ENCODE measurements around the gene TUT1. TPM values are rescaled to one million over a fixed set of nuclear protein-coding genes. Genes with fewer than 3 reads are reported as not detected.

TUT1 gene
- total RNA-seq, 1 experiment from 2014 or later: 19.9 TPM

- H3K9me3 ChIP-seq (ENCODE audit: control insufficient read depth, insufficient read depth, low read depth, low read length): no peaks in the 10 kb centered on the region
- H3K27ac ChIP-seq (ENCODE audit: low read length): peak overlapping the region; percentile 94
- in situ Hi-C loops (cut with HindIII; ENCODE audit: low pct_unique_long_range_greater_than_20kb, low sequenced_read_pairs) (no loop called here), intact Hi-C loops (cut with micrococcal nuclease; ENCODE audit: unreplicated experiment) (no loop called here)
- peak overlapping the region in 1 of 2 experiments; percentile 15; a peak in 1 of 4 replicates for H3K4me3 ChIP-seq (ENCODE audit: low read depth in 2 of 2, low read length in 2 of 2)
- H3K4me1 ChIP-seq (ENCODE audit: control insufficient read depth, insufficient read depth, low read length): peaks cover 93% of the 10 kb centered on the region
- BruUV-seq (replicated peaks): no TSS peak
- ChIA-PET CTCF (interaction anchor here (0.8 to 3.0 kb wide), 3 partner anchors 14 to 162 kb away, joined by 4 to 14 read pairs (median 9); no protein-coding TSS in a partner anchor), POLR2A (interaction anchor here (0.6 to 1.5 kb wide), 3 partner anchors 9 to 13 kb away, joined by 4 to 7 read pairs (median 6); partner anchors contain the start of gene AHNAK)
- H3K27me3 ChIP-seq (ENCODE audit: control insufficient read depth, insufficient read depth, low read length): no peaks in the 10 kb centered on the region
- TF ChIP-seq TCF7L2 (IDR thresholded peaks at IDR 0.05; ENCODE audit: low read depth, low read length) (no peak), SIN3A (IDR thresholded peaks at IDR 0.05; ENCODE audit: borderline replicate concordance, insufficient read depth, low read depth, low read length) (no peak; the same call in none of the 2 replicates), POLR2AphosphoS5 (IDR thresholded peaks at IDR 0.05; ENCODE audit: low read depth, low read length) (peak; percentile 15; the same call in 1 of the 2 replicates)
- TF ChIP-seq, protein P1, sequence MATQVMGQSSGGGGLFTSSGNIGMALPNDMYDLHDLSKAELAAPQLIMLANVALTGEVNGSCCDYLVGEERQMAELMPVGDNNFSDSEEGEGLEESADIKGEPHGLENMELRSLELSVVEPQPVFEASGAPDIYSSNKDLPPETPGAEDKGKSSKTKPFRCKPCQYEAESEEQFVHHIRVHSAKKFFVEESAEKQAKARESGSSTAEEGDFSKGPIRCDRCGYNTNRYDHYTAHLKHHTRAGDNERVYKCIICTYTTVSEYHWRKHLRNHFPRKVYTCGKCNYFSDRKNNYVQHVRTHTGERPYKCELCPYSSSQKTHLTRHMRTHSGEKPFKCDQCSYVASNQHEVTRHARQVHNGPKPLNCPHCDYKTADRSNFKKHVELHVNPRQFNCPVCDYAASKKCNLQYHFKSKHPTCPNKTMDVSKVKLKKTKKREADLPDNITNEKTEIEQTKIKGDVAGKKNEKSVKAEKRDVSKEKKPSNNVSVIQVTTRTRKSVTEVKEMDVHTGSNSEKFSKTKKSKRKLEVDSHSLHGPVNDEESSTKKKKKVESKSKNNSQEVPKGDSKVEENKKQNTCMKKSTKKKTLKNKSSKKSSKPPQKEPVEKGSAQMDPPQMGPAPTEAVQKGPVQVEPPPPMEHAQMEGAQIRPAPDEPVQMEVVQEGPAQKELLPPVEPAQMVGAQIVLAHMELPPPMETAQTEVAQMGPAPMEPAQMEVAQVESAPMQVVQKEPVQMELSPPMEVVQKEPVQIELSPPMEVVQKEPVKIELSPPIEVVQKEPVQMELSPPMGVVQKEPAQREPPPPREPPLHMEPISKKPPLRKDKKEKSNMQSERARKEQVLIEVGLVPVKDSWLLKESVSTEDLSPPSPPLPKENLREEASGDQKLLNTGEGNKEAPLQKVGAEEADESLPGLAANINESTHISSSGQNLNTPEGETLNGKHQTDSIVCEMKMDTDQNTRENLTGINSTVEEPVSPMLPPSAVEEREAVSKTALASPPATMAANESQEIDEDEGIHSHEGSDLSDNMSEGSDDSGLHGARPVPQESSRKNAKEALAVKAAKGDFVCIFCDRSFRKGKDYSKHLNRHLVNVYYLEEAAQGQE (IDR thresholded peaks at IDR 0.05; ENCODE audit: insufficient read depth in 1 of 2, low read depth in 2 of 2, low read length in 1 of 2): no peak
- TF ChIP-seq, protein P2, sequence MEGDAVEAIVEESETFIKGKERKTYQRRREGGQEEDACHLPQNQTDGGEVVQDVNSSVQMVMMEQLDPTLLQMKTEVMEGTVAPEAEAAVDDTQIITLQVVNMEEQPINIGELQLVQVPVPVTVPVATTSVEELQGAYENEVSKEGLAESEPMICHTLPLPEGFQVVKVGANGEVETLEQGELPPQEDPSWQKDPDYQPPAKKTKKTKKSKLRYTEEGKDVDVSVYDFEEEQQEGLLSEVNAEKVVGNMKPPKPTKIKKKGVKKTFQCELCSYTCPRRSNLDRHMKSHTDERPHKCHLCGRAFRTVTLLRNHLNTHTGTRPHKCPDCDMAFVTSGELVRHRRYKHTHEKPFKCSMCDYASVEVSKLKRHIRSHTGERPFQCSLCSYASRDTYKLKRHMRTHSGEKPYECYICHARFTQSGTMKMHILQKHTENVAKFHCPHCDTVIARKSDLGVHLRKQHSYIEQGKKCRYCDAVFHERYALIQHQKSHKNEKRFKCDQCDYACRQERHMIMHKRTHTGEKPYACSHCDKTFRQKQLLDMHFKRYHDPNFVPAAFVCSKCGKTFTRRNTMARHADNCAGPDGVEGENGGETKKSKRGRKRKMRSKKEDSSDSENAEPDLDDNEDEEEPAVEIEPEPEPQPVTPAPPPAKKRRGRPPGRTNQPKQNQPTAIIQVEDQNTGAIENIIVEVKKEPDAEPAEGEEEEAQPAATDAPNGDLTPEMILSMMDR (IDR thresholded peaks at IDR 0.05): no peak
- DNase-seq (ENCODE audit: low read depth, low spot score): no peak
- ATAC-seq: peak; percentile 23
- peaks cover 5% of the 10 kb centered on the region; the same call in 1 of the 2 replicates for H3K36me3 ChIP-seq (ENCODE audit: control insufficient read depth, insufficient read depth, low read length)
These were observed 34.3 kb downstream of the TUT1 start for GRCh38 chr11:62556875-62557631.

GRCh38 chr11:62556108-62556874 is 35.0 kb downstream of the TUT1 start:
- POLR2A ChIA-PET: interaction anchor here (0.9 to 1.5 kb wide), 3 partner anchors 9 to 13 kb away, joined by 6 to 12 read pairs (median 7); partner anchors contain the start of gene AHNAK

More at GRCh38 chr11:62556108-62556874, 35.0 kb downstream of the TUT1 start:
- peak overlapping the region; percentile 94 for H3K27ac ChIP-seq (ENCODE audit: low read length)
- no peaks in the 10 kb centered on the region for H3K27me3 ChIP-seq (ENCODE audit: control insufficient read depth, insufficient read depth, low read length)
- intact Hi-C loops (cut with micrococcal nuclease; ENCODE audit: unreplicated experiment) (no loop called here), in situ Hi-C loops (cut with HindIII; ENCODE audit: low pct_unique_long_range_greater_than_20kb, low sequenced_read_pairs) (no loop called here)
- CTCF ChIA-PET: interaction anchor here (0.5 to 3.0 kb wide), 5 partner anchors 13 to 161 kb away, joined by 3 to 14 read pairs (median 6); no protein-coding TSS in a partner anchor
- H3K9me3 ChIP-seq (ENCODE audit: control insufficient read depth, insufficient read depth, low read depth, low read length): no peaks in the 10 kb centered on the region
- TF ChIP-seq TCF7L2 (IDR thresholded peaks at IDR 0.05; ENCODE audit: low read depth, low read length): peak; percentile 65
- TF ChIP-seq, protein P1 (IDR thresholded peaks at IDR 0.05; ENCODE audit: insufficient read depth in 1 of 2, low read depth in 2 of 2, low read length in 1 of 2): no peak
- peak; percentile 49; the same call in 1 of the 2 replicates for TF ChIP-seq POLR2AphosphoS5 (IDR thresholded peaks at IDR 0.05; ENCODE audit: low read depth, low read length)
- H3K36me3 ChIP-seq (ENCODE audit: control insufficient read depth, insufficient read depth, low read length): peaks cover 5% of the 10 kb centered on the region; the same call in 1 of the 2 replicates
- ATAC-seq (peak; percentile 74), DNase-seq (ENCODE audit: low read depth, low spot score) (peak; percentile 87)
- peak overlapping the region in 1 of 2 experiments; percentile 15; a peak in 1 of 4 replicates for H3K4me3 ChIP-seq (ENCODE audit: low read depth in 2 of 2, low read length in 2 of 2)
- no TSS peak for BruUV-seq (replicated peaks)
- peaks cover 95% of the 10 kb centered on the region for H3K4me1 ChIP-seq (ENCODE audit: control insufficient read depth, insufficient read depth, low read length)

All from Panc1 (cell line).